Midbrain (tissue), 1 donor: ENCODE data around the gene PBRM1.
"Not testable (repeated sequence)": the region's sequence is repeated elsewhere in the genome, so short reads cannot be mapped to it uniquely, and the experiment has no call there.

Experiments used
- DNase-seq: peaks from one replicate; lab custom pipeline; 2025; lab: John Stamatoyannopoulos, UW

PBRM1 gene

GRCh38 chr3:52536369-52537164, 149.1 kb downstream of the PBRM1 start, which contains the start of gene UQCC5:
TSS of gene UQCC5 (plus strand) at chr3:52536605. CDS start at chr3:52536756, 151 bp downstream.
- DNase-seq = peak; percentile 98

GRCh38 chr3:52536112-52536368, 149.7 kb downstream of the PBRM1 start:
- no peak for DNase-seq

- DNase-seq = no peak
Measured at GRCh38 chr3:52535411-52536111, 150.2 kb downstream of the PBRM1 start.

- no peak for DNase-seq
Measured at GRCh38 chr3:52534281-52535183, 151.2 kb downstream of the PBRM1 start.

GRCh38 chr3:52533623-52534280, 152.0 kb downstream of the PBRM1 start, which contains the start of gene NT5DC2:
TSS of gene NT5DC2 (minus strand) at chr3:52533857. CDS start at chr3:52533737, 120 bp downstream.
- peak; percentile 56 for DNase-seq

GRCh38 chr3:52532838-52533622, 152.7 kb downstream of the PBRM1 start:
- DNase-seq = no peak

GRCh38 chr3:52532517-52532837, 153.2 kb downstream of the PBRM1 start:
- DNase-seq = no peak

GRCh38 chr3:52531860-52532516, 153.7 kb downstream of the PBRM1 start:
- DNase-seq = no peak

GRCh38 chr3:52530918-52531826, 154.5 kb downstream of the PBRM1 start:
- no peak for DNase-seq

- no peak for DNase-seq
Measured at GRCh38 chr3:52529376-52530333, 156.1 kb downstream of the PBRM1 start.

- DNase-seq = no peak
Measured at GRCh38 chr3:52528586-52529375, 156.9 kb downstream of the PBRM1 start.

- DNase-seq = no peak
Measured at GRCh38 chr3:52527732-52528585, 157.8 kb downstream of the PBRM1 start.

- DNase-seq = no peak
Measured at GRCh38 chr3:52527039-52527731, 158.5 kb downstream of the PBRM1 start.

- not testable (repeated sequence) for DNase-seq
Measured at GRCh38 chr3:52526671-52527038, 159.1 kb downstream of the PBRM1 start.

GRCh38 chr3:52525680-52526561, 159.8 kb downstream of the PBRM1 start:
- no peak for DNase-seq
